Fibroblast of peridontal ligament (primary cell): ENCODE data around the gene PHC2.
A peak's percentile ranks its signal among the peaks of the same experiment; 100 is the strongest.

ENCODE experiments used
- DNase-seq: peaks from one replicate; pipeline ENCODE4 v3.0.0-alpha.2; 2010; ENCODE audit errors: extremely low read depth

PHC2 gene

DNA sequence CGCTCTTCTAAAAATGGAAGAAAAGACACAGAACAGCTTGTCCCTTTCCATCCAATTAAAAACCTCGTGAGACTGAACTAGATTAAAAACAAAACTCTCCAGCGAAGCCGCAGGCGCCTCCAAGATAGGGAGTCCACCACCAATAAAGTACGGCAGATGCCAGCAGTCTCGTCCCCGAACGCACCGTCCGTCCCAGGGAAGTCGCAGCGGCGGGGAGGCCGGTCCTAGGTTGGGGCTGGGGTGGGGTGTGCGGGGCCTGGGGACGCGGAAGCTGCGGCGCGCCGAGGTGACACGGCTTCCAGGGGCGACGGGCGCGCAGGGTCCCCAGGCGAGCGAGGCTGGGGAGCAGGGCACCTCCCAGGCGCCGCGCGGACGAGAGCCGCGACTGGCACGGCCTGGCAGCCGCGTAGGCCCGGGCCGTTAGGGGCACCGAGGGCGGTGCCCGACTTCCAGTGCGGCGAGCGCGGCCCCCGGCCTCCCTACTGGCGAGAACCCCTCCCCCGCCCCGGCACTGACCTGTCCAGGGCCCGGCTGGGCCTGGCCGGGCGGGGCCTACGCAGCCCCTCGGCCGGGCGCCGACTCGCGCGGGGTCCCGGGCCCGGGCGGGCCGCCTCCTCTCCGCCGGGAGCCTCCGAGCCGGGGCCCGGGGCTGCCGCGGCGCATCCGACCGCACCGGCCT, 81.7 kb downstream of the PHC2 start:
- DNase-seq = no peak

DNA sequence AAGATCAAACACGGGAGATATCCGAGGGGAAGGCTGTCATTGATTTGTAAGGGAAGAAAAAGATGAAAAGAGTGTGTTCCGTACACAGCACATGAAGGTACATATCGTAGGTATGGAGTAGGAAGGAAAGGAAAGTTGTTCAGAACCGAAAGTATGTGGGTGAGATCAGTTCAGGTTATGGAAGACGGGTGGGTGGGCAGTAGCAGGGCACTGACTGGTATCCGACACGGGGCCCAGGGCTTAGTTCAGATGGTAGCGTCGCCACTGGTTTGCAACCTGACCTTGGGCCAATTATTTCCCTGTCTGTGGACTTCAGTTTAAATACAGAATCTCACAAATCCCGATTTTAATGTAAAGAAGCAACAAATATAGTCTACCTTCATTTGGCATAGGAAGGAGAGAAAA, 82.2 kb downstream of the PHC2 start:
- DNase-seq = no peak

DNA sequence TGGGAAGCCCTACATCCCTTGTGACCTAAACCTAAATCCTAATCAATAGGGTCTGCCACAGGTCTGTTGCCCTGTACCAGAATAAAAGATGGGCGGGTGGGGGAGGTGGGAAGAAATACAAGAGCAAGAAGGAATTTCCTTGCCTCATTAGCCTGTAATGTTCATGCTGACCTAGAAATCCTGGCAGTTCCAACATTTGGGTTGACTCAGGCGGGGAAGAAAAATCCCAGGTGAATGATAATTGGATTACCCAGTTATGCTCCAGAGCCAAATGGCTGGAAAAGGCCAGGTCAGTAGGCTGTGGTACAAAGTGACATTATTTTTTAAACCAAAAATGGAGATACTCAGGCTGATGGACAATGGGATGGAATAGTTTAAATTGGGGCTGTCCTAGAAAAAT, 82.7 kb downstream of the PHC2 start:
- DNase-seq = no peak

DNA sequence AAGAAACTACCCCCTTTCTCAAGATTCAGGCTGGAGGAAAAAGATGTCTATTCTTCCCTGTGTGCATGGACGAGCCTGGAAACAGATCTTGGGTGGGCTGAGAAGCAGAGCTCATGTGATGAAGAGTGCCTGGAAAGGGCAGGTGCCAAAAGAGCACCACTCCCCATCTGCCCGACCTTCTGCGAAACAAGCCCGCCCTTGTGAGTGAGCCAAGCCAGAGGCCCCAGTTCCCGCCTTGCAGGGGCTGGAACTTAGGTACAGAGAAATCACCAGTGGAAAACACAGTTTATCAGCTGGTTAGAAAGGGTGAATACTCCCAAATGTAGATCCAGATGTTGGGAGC, 83.3 kb downstream of the PHC2 start:
- DNase-seq = no peak

DNA sequence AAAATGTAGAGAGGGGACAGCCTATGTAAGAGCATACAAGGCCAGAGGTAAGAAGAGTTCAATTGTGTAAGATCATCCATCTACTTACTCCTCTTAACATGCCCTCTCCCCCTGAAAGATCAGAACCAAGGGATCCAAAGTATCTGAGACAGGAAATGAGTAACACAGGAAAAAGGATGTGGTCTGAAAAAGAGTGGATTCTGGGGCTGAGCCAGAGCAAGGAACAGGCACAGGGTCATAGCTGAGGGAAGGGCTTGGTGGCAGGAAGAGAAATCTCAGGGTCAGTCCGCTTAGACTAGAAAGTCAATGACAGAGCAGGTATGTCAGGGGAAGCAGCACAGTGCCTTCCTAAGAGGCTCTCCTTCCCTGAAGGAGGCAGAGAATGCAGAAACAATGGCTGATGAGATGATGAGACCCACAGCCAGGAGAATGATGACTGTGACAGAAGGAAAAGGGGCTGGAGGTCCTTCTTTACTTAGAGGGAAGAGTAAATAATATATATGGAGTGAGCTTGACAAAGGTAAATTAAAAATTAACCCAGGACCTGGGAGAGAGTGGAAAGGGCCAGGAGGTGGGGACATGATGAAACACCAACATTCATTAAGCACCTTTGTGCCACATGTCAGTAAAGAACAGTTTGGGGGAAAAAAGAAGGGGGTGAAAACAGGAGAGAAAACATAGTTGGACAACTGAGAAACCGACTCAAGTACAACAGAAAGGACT, 83.8 kb downstream of the PHC2 start:
- DNase-seq = peak; percentile 77

DNA sequence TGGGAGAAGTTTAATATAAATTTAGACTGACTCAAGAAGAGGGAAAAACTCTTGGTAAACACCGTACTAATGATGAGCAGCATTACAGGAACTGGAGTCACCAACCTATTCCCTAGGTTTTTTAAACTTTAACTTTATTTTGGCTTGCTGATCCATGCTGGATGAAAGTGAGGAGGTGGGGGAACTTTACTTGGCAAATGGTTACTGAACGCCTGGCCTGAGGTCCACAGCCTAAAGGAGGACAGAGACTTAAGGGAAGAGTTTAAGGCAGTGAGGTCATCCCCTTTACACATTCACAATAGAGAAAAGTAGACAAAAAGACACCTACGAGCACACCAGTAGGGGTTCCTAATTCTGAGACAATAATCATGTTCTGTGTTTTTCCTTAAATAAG, 84.4 kb downstream of the PHC2 start:
- no peak for DNase-seq

DNA sequence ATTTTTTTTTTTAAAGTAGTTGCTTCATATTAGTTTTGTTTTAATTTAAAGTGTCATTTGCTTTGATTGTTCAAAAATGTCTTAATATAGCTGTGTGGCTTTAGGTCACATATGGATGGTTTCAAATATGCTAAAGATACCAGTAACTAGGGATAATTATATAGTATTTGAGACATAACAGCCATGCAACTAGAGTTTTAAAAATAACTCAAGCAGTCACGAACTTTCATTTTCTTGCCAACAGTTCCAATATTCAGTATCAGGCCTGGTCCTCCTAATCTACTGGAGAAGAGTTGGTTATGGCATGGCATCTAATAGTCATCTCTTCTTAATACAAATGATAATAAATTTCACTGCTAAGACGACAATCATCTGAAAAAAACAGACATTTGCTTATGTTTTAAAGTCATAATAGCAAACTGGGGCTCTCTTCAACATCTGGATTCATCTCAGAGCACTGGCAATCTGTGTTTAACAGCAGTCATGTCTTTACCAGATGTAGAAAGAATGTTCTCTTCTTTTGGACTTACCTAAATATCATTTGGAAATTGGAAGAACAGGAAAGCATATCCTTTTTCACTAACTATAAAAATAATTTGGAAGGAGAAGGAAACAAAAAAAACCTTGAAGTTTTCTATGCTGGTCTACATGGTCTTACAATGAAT, 85.9 kb downstream of the PHC2 start:
- DNase-seq = peak; percentile 56

DNA sequence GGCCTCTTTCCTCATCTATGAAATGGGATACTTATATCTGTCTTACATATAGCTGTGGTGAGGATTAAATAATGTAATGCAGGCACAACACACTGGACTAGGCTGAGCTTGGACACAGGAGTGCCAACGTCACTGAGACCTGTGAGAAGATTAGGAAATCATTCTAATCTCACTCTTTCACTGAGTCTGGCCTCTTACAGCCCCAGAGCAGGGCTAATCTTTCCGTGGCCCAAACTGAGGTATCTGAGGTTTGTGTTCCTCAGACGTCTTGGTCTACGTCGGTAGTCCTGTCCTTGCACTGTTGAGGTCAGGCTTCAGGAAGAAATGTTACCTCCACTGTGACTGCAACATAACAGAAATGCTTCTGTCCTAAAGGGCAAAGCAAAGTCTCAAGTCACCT, 87.4 kb downstream of the PHC2 start:
- no peak for DNase-seq

DNA sequence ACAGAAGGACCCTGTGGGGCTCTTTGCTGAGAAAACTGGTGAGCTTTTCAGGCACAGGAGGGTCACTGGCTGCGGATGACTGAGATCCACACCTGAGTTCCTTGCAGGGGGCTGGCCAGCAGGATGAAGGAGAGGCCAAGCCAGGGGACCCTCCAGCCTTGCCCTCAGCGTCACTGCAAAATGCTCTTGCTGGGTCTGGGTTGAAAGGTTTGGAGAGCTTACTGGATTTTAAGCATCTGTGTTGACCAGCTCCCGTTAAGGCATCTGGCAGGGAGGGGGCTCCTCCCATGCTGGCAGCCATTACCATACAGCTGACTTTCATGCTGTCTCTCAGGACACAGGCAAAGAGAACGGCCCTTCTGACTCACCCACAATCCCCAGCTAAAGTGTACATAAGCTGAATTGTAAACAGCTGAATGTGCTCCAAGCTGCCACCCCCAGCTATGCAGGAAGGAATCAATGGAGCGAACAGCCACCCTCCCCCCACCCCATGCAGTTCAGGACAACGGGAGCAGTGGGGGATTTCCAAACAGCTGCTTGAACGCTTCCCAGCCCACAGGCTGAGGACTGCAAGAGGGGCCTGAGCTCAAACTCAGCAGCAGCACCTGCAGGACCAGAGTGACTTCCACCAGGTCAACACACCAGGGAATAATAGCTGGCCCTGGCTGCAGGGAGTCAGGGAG, 88.7 kb downstream of the PHC2 start:
- DNase-seq = peak; percentile 98

DNA sequence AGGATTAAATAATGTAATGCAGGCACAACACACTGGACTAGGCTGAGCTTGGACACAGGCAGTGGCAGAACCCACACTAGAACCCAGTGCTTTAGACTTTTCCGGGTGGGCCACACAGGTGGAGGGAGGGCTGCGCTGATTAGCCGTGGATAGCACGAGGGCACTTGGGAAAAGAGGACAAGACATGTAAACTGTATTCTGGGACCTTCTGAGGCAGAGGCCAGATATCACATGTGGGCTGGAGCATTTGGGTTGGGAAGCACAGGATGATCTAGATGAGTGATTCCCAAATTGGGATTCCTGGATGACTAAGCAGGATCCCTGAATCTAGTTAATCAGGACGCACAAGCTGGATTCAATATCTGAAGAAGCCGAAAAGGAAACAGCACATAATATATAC, 89.7 kb downstream of the PHC2 start:
- no peak for DNase-seq

DNA sequence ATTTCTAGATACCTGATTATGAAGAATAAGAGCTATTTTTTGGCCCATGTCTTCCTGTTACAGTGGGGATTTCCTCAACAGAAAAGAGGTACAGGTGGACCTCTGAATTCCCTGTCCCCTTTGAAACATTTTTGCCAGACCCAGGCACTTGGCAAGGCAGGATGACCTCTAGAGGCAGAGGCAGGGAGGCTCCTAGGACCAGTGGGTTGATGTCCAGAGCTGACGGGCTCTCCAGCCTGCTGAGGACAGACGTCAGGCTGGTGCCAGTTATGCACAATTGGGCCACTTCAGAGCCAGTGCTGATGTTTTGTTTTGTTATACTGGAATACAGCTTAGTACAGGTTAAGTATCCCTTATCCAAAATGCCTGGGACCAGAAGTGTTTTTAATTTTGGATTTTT, 91.5 kb downstream of the PHC2 start:
- DNase-seq = no peak

DNA sequence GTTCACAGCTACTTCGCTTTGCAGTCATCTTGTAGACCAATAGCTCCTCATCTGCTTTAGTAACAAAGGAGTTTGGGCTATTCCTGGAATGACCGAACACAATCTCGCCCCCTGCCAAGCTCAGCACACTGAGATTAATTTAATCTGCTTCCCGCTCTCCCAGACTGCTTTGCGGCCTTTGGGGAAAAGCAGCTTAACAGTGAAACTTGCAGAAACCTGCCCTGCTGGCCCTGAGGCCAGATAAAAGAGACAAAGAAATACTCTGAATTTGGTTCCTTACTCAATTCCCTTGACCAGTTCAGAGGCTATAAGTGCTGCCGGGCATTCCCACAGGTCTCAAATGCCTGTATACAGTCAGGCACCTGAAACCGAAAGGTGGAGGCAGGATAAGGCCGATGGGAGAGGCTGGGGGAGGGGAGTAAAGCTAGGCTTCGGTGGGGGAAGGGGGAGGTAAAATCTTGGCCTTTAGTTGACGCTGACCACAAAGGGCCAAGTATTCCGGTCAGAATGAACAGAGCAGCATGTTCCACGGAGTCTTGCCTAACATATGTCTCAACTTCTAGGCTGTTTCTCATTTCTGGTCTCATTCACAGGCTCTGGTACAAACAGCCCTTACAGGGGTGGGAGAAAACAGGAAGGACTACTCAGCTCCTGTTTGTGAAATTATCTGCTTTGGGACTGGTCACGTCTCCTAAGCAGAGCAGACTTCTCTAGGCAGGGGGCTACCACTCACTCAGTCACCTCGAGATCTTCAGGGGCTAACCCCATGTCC, 92.3 kb downstream of the PHC2 start:
- DNase-seq = peak; percentile 90

DNA sequence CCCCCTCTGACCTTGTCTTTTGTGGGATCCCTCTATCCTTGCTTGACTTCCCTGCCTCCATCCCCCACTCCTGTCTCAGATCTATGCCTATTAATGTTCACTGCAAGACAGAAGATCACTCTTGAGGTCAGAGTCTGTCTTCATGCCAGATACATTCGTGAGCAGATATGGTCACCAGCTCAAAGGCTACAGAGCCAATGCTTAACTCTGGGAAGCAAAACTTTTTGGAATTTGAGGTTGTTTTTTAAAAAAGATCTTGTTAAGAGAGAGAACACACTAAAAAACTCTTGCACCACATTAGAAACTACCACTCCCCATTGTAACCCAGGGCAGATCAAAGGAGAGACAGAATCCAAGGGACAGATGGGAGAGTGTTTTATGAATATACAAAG, 92.9 kb downstream of the PHC2 start:
- peak; percentile 87 for DNase-seq

DNA sequence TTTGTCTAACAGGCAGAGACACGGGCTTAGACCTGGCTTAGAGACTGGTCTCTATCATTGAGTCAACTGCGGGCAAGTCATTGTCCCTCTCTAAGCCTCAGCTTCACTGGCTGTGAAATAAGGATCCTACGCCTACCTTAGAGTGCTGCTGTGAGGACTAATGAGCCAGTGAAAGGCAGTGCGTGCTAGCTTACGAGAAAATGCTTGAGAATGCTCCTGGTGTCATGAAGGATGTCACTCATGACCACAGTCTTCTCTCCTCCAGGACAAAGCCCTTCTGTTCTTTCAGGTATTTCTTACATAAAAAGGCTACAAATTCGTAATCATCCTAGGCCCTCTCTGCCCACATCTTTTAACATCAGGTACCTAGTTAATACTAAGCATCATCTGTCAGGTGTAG, 93.5 kb downstream of the PHC2 start:
- no peak for DNase-seq

DNA sequence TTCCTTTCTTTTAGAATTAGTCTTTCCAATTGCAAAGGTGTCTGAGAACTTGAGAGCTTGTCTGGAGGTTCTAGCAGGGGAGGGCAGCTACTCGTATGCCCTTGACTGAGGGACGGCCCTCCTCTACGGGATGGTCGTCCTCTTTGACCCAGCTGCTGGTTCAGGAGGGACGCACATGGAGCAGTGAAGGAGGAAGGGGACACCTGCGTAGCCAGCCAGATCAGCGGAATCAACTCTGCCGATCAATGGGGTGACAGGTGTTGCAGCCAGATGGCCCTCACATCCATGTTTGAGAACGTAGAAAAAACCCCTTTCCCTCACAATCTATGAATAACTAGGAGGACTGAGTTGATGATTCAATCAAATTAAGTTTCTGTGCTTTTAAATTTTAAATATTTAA, 94.3 kb downstream of the PHC2 start:
- no peak for DNase-seq

DNA sequence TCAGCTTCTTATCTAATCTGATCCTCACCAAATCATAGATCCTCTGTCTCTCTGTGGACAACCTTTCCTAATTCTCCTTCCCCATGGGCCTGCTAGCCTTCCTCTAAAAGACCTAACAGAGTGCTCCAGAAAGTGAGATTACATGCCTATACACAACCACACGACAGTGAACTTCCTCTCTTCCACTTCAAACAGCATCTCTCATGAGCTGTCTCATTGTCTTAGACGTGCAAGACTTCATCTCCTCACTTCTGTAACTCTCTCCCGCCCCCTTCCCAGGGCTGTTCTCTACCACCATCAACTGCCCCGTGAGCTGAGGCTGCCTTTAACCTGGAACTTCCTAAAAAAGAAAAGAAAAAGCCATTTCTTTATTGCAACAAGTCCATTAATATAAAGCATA, 95.9 kb downstream of the PHC2 start:
- DNase-seq = no peak

DNA sequence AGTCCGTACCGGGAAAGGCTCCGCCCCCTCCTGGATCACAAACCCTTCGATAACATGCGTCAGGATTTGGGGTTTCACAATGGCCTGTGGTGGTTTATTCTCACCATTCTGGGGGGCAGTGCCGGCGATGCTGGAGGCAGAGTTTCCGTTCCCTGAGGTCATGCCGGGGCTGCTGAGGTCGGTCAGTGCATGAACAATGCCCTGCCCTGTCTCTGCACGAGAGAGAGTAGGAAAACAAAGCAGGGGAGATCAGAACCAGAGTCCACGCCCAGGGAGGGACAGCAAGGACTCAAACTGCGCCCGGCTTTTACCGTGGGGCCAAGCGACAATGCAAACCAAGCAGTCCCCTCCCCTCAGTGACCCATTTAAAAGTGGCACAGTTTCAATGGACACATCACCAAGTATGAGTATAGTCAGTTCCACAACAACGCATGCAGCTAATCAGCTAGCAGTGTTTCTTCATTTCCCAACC, 96.8 kb downstream of the PHC2 start:
- peak; percentile 88 for DNase-seq

DNA sequence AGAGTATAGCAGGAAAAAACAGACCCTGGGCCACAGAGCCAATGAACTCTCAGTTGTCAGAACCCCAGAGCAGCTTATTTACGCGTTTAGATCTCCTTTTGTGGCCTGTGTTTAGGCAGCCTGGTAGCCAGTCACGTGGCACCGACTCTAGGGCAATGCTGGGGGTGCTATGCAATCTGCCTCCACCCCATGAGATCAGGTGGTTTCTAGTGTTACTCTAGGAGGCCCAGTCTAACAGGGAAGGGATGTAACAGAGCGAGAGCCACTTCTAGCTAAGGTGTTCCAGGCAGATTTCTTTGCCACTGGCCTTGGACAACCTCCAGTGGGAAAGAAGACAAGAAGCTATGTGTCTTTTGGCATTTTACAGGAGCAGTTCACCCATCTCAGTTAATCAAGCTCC, 98.0 kb downstream of the PHC2 start:
- DNase-seq = no peak

DNA sequence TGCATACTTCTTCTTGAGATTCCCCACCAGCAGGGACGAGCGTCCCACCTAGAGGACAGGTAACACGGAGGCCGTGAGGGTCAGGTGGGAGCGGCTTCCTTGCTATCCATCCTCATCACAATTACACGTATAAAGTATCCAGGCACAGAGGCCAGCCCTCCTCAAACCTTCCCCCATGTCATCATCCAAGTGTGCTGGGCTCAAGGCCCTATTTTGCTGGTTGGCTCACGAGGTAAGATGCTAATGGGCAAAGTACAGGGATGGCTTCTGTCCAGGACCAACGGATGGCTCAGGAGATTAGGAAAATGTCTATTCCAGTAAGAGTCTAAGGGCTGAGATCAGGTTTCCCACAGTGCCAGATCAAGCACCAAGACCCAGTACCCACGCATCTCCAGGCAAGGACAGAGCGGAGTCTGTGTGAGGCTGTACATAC, 98.5 kb downstream of the PHC2 start:
- peak; percentile 88 for DNase-seq

DNA sequence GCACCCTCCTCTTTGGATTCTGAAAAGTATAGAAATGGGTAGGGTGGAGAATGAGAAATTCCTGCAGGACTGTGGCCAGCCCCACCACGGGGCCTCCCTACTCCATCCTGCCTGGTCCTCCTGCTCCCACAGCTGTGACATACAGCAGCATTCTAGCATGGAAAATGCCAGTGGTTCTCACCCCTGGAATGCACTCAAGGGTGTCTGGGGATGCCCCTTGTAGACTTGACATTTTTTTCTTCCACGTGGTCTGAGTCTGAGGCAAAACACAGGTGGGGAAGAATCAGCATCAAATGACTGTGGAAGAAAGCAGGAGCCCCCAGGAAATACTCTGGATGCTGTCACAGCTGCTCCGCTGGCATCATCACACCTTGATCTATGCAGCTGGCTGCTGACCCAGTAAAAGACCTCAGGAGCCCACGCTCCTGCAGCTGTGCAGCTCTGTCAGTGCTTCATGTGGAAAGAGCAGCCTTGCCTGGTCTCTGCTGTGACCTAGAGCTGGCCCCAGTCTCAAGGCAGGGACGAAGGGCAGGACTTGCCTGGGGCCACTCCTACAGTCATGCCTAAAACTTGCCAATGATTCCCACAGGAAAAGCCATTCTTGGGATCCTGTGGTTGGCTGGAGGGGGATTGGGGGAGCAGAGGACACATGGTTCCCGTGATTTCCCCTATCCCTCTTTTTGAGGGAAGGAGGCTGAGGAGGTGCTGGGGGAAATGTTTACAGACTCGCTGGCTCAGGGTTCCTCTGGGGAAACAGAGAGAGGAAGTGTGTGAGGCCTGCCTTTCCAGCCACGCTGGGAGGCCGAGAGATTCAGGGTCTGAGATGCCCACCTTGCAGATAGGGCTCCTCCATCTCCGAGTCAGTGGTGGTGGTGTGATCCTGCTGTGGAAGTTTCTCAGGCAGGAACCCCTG, 99.2 kb downstream of the PHC2 start:
- no peak for DNase-seq

DNA sequence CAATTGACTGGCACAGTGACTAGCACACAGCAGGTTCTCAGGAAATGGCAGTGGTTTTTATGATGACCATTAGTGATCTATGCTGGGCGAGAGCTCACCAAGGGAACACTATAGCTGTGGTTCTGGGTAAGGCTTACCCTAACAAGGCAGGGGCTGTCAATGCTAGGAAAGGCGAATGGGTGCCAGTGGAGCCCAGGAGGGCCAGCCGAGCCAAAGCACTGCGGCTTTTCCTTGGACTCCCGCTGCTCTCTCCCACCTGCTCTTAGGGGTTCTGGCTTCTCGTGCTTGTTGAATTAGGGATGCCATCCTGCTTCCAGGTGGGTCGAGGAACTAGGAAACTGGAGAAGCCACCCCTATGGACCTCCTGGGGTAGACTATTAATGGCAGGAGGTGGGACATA, 100.0 kb downstream of the PHC2 start:
- DNase-seq = no peak
